GM12892 (cell line): ENCODE measurements around the gene SPINK2.

ENCODE experiments used
- POLR2A ChIP-seq: IDR thresholded peaks from 2 replicates; pipeline ENCODE4 v1.6.1; 2011; ENCODE audit warnings: low read depth, low read length, control low read depth
- POLR2AphosphoS5 ChIP-seq: IDR thresholded peaks from 2 replicates; pipeline ENCODE4 v1.6.1; 2011; ENCODE audit warnings: low read depth, low read length, control low read depth
- TAF1 ChIP-seq: IDR thresholded peaks from 2 replicates; pipeline ENCODE4 v1.6.1; 2011; ENCODE audit warnings: low read depth, mild to moderate bottlenecking, control low read depth, low read length, borderline replicate concordance

DNA sequence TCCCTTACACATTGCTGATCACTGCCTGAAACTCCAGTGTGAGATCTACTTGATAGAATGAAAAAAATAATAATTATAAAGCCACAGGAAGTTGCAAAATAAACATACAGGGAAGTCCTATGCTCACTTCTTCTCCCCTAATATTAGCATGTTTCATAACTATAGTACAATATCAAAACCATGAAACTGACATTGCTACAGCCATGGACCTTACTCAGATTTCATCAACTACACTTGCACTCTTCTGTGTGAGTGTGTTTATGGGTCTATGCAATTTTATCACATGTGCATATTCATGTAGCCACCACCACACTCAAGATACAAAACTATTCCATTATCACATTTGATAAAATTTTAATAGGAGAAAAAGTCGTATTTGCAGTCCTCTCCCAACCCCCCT is 57.3 kb downstream of the SPINK2 start:
- TF ChIP-seq POLR2AphosphoS5, result no peak
- TF ChIP-seq POLR2A, result no peak
- no peak for TF ChIP-seq TAF1
